Measurements from ENCODE around the gene MOB3A. TPM values are rescaled to one million over a fixed set of nuclear protein-coding genes. Genes with fewer than 3 reads are reported as not detected.

The MOB3A gene
- total and polyA plus RNA-seq, 2 of the 13 experiments (the other 11 are each of a cell fraction or from before 2014, with no cell fraction given) = 3.5 to 17.8 TPM

GRCh38 chr19:2096034-2096479 is at the start of gene MOB3A (continued):
- no peak for TF ChIP-seq ZBTB44 (CRISPR knock-in tag; IDR thresholded peaks at IDR 0.05)
- no peak for TF ChIP-seq SRSF9 (IDR thresholded peaks at IDR 0.05; ENCODE audit: borderline replicate concordance, insufficient read depth, low read depth, low read length, poor library complexity, severe bottlenecking)
- peak; percentile 61 for TF ChIP-seq TEAD3 (CRISPR knock-in tag; optimal IDR thresholded peaks at IDR 0.05; ENCODE audit: borderline replicate concordance)
- TF ChIP-seq YY1 (IDR thresholded peaks at IDR 0.05; ENCODE audit: insufficient read depth, insufficient replicate concordance, low read depth, low read length) = peak; percentile 70
- 0 out of 2 replicates have a peak, but pooled peaks have one; percentile 46 for TF ChIP-seq THRA (CRISPR knock-in tag; IDR thresholded peaks at IDR 0.05; ENCODE audit: borderline replicate concordance)
- no peak for TF ChIP-seq JUND (CRISPR knock-in tag; IDR thresholded peaks at IDR 0.05)
- peak; percentile 65; the same call in 1 of the 2 replicates for TF ChIP-seq KMT2A (CRISPR knock-in tag; IDR thresholded peaks at IDR 0.05)
- no peak for TF ChIP-seq ZNF605 (CRISPR knock-in tag; IDR thresholded peaks at IDR 0.05)
- no peak for TF ChIP-seq SKIL (CRISPR knock-in tag; IDR thresholded peaks at IDR 0.05; ENCODE audit: borderline replicate concordance)
- peak; percentile 81; the same call in 1 of the 2 replicates for TF ChIP-seq ZNF768 (CRISPR knock-in tag; IDR thresholded peaks at IDR 0.05)
- no peak for TF ChIP-seq DNMT3B (CRISPR knock-in tag; conservative IDR thresholded peaks at IDR 0.05)
- TF ChIP-seq ZBTB7A (CRISPR knock-in tag; IDR thresholded peaks at IDR 0.05) = no peak
- no peak; the same call in 1 of the 2 replicates for TF ChIP-seq ZFP82 (CRISPR knock-in tag; IDR thresholded peaks at IDR 0.05; ENCODE audit: borderline replicate concordance)
- TF ChIP-seq ZNF180 (CRISPR knock-in tag; IDR thresholded peaks at IDR 0.05; ENCODE audit: borderline replicate concordance, low read depth) = no peak; the same call in 1 of the 2 replicates
- TF ChIP-seq SPEN (CRISPR knock-in tag; IDR thresholded peaks at IDR 0.05; ENCODE audit: low read depth) = peak; percentile 91
- peak; percentile 81 for TF ChIP-seq ZFX (CRISPR knock-in tag; IDR thresholded peaks at IDR 0.05; ENCODE audit: low read depth)
- peak; percentile 92 for TF ChIP-seq ZNF639 (CRISPR knock-in tag; conservative IDR thresholded peaks at IDR 0.05)
- peak; percentile 46; the same call in 1 of the 2 replicates for TF ChIP-seq AKAP8 (CRISPR knock-in tag; IDR thresholded peaks at IDR 0.05)
- TF ChIP-seq NFYC (CRISPR knock-in tag; IDR thresholded peaks at IDR 0.05) = no peak
- no peak for TF ChIP-seq ZFP36L2 (CRISPR knock-in tag; IDR thresholded peaks at IDR 0.05)
- no peak for TF ChIP-seq ZFP62 (CRISPR knock-in tag; IDR thresholded peaks at IDR 0.05)
- TF ChIP-seq ZNF333 (CRISPR knock-in tag; IDR thresholded peaks at IDR 0.05; ENCODE audit: borderline replicate concordance) = peak; percentile 99
- no peak for TF ChIP-seq REL (CRISPR knock-in tag; conservative IDR thresholded peaks at IDR 0.05)
- no peak for TF ChIP-seq NAIF1 (CRISPR knock-in tag; IDR thresholded peaks at IDR 0.05; ENCODE audit: borderline replicate concordance)
- TF ChIP-seq ZNF782 (CRISPR knock-in tag; IDR thresholded peaks at IDR 0.05; ENCODE audit: borderline replicate concordance) = no peak; the same call in 1 of the 2 replicates

Measured in HepG2 (cell line).